GM06990 (cell line): ENCODE results near the gene PRICKLE4.

Source experiments
- DNase-seq: peaks from one replicate; pipeline ENCODE4 v3.0.0-alpha.2; 2011; ENCODE audit not compliant: insufficient read length; ENCODE audit errors: extremely low read depth
- H3K27me3 ChIP-seq: replicated peaks from 2 replicates; pipeline ENCODE4 v1.6.0; 2011; ENCODE audit warnings: low read length; ENCODE audit not compliant: control insufficient read depth, insufficient read depth
- H3K36me3 ChIP-seq: 2 replicates; pipeline ENCODE4 v1.5.1; 2011; ENCODE audit warnings: low read length; ENCODE audit not compliant: control insufficient read depth, insufficient read depth
- H3K4me3 ChIP-seq: replicated peaks from 2 replicates; pipeline ENCODE4 v1.5.1; 2011; ENCODE audit warnings: low read depth, mild to moderate bottlenecking, control low read depth, low read length
- CTCF ChIP-seq: IDR thresholded peaks from 2 replicates; pipeline ENCODE4 v1.5.1; 2011; ENCODE audit warnings: low read length, control low read depth, mild to moderate bottlenecking, inconsistent platforms; ENCODE audit not compliant: insufficient read depth, poor library complexity, severe bottlenecking

The PRICKLE4 gene

GRCh38 chr6:41779788-41780550 lies 613 bp upstream of the PRICKLE4 start, which contains the start of gene FRS3:
TSS of gene FRS3 (minus strand) at chr6:41779900. CDS start at chr6:41776987, 2,913 bp downstream.
- no peaks in the 10 kb centered on the region; the same call in 1 of the 2 replicates for H3K36me3 ChIP-seq
- peak; percentile 95 for DNase-seq
- peak within 1 kb of the TSS; percentile 69 for H3K4me3 ChIP-seq
- no peaks in the 10 kb centered on the region for H3K27me3 ChIP-seq
- peak; percentile 93 for TF ChIP-seq CTCF

- DNase-seq = no peak
- no peak overlapping the region for H3K4me3 ChIP-seq
- H3K27me3 ChIP-seq = no peaks in the 10 kb centered on the region
- no peak for TF ChIP-seq CTCF
- no peaks in the 10 kb centered on the region for H3K36me3 ChIP-seq
These were observed 766 bp downstream of the PRICKLE4 start for GRCh38 chr6:41781366-41781730.

GRCh38 chr6:41783106-41783780 lies 2.7 kb downstream of the PRICKLE4 start:
- TF ChIP-seq CTCF = no peak
- no peaks in the 10 kb centered on the region for H3K36me3 ChIP-seq
- no peaks in the 10 kb centered on the region for H3K27me3 ChIP-seq
- no peak overlapping the region for H3K4me3 ChIP-seq
- no peak for DNase-seq

GRCh38 chr6:41784581-41785171 lies 4.1 kb downstream of the PRICKLE4 start:
- no peak for DNase-seq
- no peaks in the 10 kb centered on the region for H3K27me3 ChIP-seq
- H3K4me3 ChIP-seq = no peak overlapping the region
- no peak for TF ChIP-seq CTCF
- peaks cover 2% of the 10 kb centered on the region for H3K36me3 ChIP-seq

DNA sequence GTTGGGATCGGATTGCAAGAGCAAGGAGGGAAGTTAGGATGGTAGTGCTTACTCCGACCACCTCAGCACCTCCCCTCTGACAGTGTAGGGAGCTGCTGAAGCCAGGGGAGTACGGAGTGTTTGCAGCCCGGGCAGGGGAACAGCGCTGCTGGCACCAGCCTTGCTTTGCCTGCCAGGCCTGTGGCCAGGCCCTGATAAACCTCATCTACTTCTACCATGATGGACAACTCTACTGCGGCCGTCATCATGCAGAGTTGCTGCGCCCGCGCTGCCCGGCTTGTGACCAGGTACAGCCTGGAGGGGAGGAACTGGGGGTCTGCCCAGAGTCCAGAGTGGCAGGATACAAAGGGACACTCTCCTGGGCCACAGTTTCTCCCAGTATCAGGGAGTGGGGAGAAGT lies 4.7 kb downstream of the PRICKLE4 start:
- TF ChIP-seq CTCF = no peak
- no peaks in the 10 kb centered on the region for H3K27me3 ChIP-seq
- DNase-seq = no peak
- peaks cover 5% of the 10 kb centered on the region for H3K36me3 ChIP-seq
- no peak overlapping the region for H3K4me3 ChIP-seq
